ENCODE data around the gene GPSM1.

Gene GPSM1

GRCh38 chr9:136363949-136364748 is 36.8 kb downstream of the GPSM1 start:
- DNase-seq = peak; percentile 29

- no peak for DNase-seq
Observed at GRCh38 chr9:136364942-136365774, 37.8 kb downstream of the GPSM1 start.

DNA sequence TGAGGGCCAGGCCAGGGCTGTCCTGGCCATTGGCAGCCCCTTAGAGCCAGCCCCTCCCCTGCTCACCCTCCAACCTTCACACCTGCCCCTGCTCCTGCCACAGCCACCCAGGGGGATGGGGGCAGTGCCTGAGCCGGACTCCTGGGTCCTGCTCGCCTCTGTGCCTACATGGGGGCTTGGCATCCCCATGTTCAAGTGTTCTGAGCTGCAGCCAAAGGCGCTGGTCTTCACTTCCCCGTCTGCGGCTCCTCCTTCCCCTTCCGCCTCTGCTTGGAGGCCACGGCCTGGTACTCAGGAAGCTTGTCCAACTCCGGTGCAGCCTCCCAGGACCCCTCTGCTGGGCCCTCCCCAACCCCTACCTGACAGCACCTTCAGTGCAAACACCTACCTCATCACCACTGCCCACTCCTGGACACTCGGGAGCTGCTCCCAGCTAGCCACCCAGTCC is 38.5 kb downstream of the GPSM1 start:
- no peak for DNase-seq

DNA sequence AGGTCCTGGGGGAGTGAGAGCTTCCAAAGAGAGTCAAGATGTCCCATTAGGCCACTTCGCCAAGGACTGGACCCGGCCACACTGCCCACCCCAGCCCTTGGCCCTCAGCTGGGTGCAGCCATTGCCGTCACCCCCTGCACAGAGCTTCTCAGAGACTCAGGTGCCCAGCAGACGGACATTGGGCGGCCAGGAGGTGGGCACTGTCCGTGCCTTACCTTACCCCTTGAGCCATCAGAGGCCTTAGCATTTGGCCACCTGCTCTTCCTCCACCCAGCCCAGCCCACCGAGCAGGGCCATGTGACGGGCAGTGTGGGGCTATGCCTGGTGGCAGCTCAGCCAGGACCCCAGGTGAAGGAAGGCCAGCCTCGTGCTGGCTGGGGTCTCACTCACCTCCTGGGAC is 39.5 kb downstream of the GPSM1 start:
- DNase-seq = no peak

DNA sequence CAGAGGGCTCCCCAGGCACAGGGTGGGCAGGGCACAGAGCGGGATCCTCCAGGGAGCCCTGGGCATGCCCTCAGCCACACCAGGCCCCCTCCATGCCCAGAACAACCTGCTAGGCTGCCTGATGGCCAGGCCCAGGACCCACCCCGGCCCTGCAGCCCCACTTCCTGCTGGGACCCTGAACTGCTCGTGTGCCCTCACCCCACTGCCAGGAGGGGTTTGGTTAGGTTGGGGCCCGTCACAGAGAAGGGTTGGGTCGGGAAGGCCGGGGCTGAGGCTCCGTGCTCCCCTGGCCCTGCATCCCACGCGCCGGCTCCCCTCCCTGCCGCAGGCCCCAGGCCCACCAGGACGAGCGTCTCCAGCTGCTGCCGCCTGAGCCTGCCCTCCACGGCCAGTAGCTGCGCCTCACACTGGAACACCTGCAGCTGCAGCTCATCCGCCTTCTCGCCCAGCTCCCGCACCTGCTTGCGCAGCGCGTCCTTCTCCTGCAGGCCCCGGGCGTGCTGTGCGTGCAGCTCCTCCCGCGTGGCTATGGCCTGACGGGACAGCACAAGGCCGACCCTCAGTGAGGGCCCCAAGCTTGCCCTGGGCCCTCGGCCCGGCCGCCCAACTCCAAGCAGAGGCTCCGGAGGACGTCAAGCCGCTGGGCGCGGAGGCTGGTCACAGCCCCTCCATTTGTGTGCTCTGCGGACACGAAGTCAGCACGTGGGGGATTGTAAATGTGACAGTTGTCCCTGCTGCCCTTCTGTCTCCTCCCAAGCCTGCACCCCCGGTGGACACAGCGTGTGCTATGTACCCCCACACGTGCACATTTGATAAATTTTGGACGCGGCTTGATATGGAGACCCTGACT is 40.2 kb downstream of the GPSM1 start:
- no peak for DNase-seq

DNA sequence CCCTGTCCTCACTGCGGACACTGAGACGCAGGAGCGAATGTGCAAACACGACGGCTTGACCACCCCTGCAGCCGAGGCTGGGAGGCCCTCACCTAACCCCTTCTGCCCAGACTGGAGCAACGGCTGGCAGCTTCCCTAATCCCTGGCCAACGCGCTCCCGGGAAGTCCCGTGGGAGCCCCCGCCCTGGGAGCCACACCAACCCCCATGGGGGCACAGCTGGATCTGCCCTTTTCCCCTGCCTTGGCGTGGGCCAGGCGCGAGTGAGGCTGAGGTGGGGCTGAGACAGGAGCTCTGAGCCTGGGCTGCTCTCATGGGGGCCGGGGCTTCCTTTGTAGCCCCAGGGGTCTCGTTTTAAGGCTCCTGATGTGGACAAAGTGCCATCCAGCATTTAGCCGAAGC is 40.9 kb downstream of the GPSM1 start:
- DNase-seq = no peak

GRCh38 chr9:136370037-136370436 is 42.7 kb downstream of the GPSM1 start:
- no peak for DNase-seq

- no peak for DNase-seq
Observed at GRCh38 chr9:136370687-136371532, 43.6 kb downstream of the GPSM1 start.

DNA sequence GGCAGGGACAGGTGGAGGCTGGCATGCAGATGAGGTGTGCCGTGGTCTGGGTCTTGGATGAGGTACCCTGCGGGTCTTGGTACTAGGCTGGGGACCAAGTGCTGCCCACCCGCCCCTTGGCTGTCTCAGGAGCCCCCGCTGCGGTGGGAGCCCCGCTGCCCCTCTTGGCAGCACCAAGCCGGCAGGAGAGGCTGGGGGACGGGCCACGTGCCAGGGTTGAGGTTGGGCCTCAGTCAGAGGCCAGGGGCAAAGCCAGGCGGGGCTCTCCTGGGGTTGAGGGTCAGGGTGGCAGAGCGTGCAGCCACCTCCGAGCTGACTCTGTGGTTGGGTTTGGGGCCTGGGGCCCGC is 44.2 kb downstream of the GPSM1 start:
- DNase-seq = no peak

DNA sequence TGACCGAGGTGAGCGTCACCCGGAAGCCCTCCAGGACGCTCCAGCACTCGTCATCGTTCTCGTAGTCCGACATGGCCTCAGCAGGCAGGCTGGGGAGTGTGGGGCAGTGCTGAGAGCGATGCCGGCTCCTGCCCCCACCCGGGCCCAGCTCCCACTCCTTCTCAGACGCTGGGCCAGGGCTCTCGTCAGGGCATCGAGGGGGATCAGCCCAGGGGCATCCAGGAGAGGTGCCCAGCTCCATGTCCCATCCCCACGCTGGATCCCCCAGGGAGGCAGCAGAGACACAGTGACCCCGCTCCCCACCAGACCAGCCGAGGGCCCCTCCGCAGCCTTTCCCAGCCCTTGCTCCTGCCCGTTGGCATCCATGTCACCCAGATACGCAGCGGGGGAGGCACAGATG is 44.7 kb downstream of the GPSM1 start:
- no peak for DNase-seq

- DNase-seq = peak; percentile 6
Observed at GRCh38 chr9:136372561-136373299, 45.4 kb downstream of the GPSM1 start.

DNA sequence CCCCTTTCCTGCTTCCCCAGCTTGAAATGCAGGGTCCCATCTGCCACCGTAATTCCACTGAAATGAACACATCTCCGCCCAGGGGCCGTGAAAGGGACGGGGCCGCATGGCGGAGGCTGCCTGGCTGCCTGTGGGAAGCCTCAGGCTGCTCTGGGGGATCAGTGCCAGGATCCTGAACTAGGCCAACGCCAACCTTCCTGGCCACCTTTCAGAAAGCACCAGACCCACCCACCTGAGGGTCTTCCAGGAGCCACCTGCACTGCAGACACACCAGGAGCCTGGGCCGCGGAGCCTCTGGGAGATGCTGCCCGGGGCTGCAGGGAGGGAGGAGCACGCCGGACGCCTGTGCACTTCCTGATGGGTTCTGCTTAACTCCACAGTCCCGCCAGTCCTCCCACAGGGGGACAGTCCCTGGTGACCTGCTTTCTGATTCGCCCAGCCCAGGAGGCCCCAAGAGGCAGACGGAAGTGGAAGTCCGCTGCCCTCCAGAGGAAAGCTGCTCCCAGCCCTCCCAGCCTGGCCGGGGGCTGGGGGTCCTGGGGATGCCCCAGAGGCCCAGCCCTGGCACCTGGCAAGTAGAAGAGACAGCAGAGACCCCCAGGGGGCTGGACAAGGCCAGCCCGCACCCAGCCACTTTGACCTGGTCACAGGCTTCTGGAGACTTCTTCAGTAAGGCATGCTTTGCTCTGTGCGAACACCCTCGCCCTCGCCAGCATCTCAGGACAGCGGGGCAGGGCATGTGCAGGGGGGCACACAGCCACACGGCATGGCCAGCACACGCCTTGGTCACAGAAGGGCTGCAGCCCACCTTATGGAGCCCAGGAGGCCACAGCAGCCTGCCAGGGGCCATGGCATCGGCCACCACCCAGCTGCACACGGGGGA is 46.2 kb downstream of the GPSM1 start, which contains the start of gene CARD9:
Gene CARD9, minus strand, starts transcription at position 370 of the 883 bp plus-strand sequence. CDS start 1,591 bp downstream, outside the sequence.
- DNase-seq = no peak

- no peak for DNase-seq
Observed at GRCh38 chr9:136374183-136374575, 46.8 kb downstream of the GPSM1 start.

- DNase-seq = no peak
Observed at GRCh38 chr9:136375096-136375495, 47.8 kb downstream of the GPSM1 start.

DNA sequence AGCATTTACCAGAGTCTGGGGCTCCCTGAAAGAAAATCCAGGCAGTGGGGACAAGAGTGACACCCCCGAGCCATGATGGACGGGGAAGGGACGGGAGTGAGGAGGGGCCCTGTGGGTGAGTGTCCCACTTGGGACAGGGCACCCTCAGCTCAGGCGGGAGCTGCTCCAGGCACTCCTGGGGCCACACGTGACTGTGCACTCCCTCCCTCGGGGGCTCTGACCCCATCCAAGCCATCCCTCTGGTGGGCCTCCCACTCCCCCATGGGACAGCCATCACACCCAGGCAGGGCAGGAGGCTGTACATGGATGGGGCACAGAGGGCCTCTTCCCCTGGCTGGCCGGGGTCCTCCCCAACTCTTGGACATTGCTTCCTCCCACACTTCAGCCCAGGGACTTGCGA is 49.1 kb downstream of the GPSM1 start:
- DNase-seq = no peak

- no peak for DNase-seq
Observed at GRCh38 chr9:136377341-136378169, 50.2 kb downstream of the GPSM1 start.

DNA sequence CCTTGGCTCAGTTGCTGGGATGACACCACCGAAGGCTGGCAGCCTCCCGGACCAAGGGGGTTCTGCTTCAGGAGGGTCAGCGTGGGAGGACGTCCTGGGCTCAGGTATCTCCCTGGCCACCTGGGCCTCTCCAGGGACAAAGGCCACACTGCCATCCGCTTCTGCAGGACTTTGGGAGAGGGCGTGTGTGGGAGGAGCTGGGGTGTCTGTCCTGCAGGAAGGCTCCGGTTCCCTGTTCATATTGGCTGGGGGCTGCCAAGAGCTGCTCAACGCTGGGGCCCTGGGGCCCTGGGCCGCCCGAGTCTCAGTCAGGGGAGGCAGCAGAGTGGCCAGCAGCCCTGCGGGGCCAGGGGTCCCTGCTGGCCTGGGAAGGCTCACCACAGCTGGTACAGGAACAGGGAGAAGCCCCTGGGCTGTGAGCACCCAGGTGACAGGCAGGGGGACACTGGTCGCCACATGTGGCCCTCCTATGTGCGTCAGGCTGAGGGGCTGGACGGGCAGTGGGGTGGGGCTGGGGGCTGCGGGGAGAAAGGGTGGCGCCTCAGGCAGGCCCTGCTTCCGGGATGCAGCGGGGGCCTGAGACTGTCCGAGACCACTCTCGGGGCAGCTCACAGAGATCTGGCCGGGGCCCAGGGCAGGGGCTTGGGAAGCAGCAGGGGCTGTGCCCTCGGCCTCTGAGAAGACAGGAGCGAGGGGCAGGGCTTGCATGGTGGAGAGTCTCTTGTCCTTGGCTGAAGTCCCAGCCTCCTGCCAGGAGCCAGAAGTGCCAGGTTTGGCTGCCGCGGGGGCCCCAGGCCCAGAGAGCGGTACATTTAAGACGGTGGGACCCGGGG is 51.0 kb downstream of the GPSM1 start:
- DNase-seq = no peak

DNA sequence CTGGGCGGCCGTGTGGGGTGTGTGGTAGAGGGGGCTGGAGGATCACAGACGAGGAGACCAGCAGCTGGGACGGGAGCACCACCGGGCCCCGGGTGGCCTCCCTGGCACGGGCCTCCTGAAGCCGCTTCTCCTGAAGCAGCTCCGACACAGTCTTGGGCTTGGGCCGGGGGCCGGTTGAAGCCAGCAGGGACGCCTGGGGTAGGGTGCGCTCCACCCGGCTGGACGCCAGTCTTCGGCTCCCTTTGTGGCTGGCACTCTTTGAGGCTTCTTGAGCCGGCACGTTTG is 51.6 kb downstream of the GPSM1 start:
- no peak for DNase-seq

DNA sequence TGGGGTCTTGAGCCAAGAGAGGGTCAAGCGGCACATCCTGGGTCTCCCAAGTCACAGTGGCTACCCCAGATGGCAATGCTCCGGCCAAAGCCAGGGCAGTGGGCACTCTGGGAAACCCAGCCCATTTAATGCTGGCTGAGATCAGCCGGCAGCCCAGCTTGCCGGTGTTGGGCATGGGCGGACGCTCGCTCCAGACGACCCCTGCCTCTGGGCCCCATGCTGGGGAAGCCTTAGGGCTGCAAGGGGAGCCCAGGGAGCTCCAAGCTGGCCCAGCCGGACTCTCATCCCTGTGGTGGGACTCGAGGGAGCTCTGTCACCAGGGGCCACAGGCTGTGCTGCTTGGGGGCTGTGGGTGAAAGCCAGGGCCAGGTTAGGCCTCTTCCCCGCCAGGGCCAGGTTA is 52.1 kb downstream of the GPSM1 start:
- no peak for DNase-seq
